Body of pancreas (tissue), 4 donors: ENCODE measurements around the gene CSF2.

ENCODE experiments used
- POLR2A ChIP-seq, 3 donors: fragments of 450-650 bp; IDR thresholded peaks; one replicate each; pipeline ENCODE4 v1.6.1; 2016; ENCODE audit warnings: antibody characterized with exemption in 3 of 3, mild to moderate bottlenecking in 2 of 3
- TF ChIP-seq, protein P1 (sequence below), 7 experiments: fragments of 450-650 bp in 4 of 7; fragments of 200-600 bp in 3 of 7; sonication (generic) in 3 of 7; IDR thresholded peaks; one replicate each; pipeline ENCODE4 v1.5.1; 2016 to 2019; ENCODE audit warnings: antibody characterized with exemption in 7 of 7

- TF ChIP-seq POLR2A (IDR thresholded peaks at IDR 0.05): no peak
- TF ChIP-seq, protein P1, sequence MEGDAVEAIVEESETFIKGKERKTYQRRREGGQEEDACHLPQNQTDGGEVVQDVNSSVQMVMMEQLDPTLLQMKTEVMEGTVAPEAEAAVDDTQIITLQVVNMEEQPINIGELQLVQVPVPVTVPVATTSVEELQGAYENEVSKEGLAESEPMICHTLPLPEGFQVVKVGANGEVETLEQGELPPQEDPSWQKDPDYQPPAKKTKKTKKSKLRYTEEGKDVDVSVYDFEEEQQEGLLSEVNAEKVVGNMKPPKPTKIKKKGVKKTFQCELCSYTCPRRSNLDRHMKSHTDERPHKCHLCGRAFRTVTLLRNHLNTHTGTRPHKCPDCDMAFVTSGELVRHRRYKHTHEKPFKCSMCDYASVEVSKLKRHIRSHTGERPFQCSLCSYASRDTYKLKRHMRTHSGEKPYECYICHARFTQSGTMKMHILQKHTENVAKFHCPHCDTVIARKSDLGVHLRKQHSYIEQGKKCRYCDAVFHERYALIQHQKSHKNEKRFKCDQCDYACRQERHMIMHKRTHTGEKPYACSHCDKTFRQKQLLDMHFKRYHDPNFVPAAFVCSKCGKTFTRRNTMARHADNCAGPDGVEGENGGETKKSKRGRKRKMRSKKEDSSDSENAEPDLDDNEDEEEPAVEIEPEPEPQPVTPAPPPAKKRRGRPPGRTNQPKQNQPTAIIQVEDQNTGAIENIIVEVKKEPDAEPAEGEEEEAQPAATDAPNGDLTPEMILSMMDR (IDR thresholded peaks at IDR 0.05): no peak
These were observed 25.0 kb downstream of the CSF2 start for GRCh38 chr5:132098621-132099020.
